Astrocyte of the hippocampus (primary cell): Measurements from ENCODE around the gene SOX18.
A peak's percentile ranks its signal among the peaks of the same experiment; 100 is the strongest.

Source experiments
- DNase-seq: peaks from one replicate; pipeline ENCODE4 v3.0.0; 2011; ENCODE audit warnings: low read depth, low spot score

The SOX18 gene

GRCh38 chr20:64052987-64053840, 3.8 kb upstream of the SOX18 start:
- no peak for DNase-seq

- no peak for DNase-seq
These were observed 2.9 kb upstream of the SOX18 start for GRCh38 chr20:64052326-64052722.

DNA sequence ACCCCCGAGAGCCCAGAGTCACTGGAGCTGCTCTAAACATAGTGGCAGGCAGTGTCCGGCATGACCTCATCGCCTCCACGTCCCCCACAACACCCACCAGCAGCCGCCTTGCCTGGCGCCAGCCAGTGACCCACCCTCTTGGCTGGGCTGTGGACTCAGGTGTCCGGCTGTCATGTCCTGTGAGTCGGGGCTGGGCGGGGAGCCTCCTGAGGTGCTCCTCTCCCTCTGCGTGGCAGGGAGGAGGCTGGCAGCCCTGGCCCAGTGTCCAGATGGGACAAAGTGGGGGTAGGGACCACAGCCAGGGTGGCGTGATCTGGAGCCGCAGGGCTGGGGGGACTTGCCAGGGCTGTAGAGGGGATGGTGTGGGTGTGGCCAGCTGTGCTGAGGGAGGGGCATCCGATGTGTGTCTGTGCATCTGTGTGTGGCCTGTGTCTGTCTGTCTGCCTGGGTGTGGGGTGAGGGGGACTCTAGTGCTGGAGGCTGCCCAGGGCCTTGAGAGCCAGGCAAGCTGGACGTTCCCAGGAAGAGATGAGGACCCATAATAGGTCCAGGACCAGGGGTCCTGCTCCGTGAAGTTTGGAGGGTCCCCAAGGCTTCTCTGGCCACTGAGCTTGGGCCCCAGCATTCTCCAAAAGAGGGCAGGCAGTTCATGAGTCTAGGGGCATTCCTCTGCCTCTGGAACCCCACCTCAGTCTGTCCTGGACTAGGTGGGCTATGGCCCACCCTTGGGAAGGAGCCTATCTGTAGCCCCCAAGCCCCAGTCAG, 2.3 kb upstream of the SOX18 start:
- DNase-seq, result no peak

GRCh38 chr20:64051033-64051452, 1.6 kb upstream of the SOX18 start:
- no peak for DNase-seq

GRCh38 chr20:64050261-64051032, 1.0 kb upstream of the SOX18 start:
- DNase-seq, result no peak

DNA sequence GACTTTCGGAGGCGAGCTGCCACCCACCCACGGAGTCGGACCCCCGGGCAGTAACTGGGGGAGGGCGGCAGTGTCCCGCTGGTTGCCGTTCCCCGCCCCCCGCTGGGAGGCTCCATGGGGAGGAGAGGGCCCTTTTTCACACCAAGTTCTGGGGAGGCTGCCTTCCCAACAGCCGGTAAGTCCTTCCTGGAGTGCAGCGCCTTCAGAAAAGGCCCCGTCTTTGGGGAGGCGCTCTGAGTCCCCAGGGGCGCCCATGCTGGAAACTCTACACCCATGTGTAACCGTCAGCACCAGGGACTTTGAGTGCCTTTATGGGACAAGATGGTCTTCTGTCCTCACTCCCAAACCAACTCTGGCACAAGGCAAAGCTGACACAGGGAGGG, 430 bp upstream of the SOX18 start:
- DNase-seq, result no peak

DNA sequence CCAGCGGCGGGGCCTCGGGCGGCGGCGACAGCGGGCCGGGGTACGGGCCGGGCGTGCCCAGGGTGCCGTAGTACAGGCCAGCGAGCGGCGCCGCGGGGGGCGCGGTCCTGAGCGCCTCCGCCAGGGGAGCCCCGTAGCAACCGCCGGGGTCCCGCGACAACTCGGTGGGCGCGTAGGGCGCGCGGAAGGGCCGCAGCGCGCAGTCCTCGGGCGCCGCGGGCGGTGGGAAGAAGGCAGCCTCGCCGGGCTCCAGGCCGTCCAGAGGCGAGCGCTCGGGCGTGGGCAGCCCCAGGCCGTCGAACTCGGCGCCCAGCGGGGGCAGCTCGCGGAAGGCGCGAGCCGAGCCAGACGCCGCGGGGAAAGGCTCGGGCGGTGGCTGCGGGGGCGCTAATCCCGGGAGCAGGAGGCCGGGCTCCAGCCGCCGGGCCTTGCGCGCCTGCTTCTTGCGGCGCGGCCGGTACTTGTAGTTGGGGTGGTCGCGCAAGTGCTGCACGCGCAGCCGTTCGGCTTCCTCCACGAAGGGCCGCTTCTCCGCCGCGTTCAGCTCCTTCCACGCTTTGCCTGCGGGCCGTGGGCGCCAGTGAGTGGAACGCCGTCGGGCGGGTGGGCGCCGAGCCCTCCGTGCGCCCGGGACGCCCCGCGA, 916 bp downstream of the SOX18 start:
- peak; percentile 48 for DNase-seq

- peak; percentile 30 for DNase-seq
These were observed 1.5 kb downstream of the SOX18 start for GRCh38 chr20:64047968-64048401.

GRCh38 chr20:64047046-64047389, 2.4 kb downstream of the SOX18 start:
- no peak for DNase-seq

GRCh38 chr20:64045346-64046011, 4.0 kb downstream of the SOX18 start:
- no peak for DNase-seq

DNA sequence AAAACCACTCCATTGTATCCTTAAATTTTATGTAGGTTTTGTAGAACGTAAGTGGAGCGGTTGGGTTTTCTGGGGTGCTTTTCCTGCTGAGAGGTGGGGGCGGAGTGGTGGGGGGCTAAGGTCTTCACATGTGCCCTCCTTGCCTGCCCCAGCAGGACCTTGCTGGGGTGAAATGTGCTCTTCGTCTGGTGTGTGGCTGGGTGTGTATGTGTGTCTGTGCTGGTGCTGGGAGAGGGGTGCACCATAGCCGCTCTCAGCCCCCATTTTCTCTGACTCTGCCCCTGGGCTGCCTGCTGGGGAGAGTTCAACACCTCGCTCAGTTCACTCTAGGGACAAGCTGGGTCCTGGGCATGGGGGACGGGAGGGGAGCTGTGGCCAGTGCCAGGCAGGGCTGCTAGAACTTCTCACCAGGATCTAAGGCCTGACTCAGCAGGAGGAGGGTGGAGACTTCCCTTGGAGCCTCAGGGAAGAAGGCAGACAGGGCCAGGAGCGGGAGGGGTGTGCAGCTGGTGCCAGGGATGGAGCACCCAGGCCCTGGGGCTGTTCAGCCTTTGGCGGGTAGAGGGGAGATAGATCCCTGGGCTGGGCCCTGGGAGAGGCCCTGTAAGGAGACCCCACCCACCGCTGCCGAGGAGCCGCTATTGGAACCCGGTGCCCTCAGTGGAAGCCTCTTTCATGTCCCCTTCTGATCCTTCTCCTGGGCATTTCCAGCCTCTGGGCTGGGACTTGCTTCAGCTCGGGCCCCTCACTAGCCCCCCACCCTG, 4.8 kb downstream of the SOX18 start:
- DNase-seq, result peak; percentile 65

DNA sequence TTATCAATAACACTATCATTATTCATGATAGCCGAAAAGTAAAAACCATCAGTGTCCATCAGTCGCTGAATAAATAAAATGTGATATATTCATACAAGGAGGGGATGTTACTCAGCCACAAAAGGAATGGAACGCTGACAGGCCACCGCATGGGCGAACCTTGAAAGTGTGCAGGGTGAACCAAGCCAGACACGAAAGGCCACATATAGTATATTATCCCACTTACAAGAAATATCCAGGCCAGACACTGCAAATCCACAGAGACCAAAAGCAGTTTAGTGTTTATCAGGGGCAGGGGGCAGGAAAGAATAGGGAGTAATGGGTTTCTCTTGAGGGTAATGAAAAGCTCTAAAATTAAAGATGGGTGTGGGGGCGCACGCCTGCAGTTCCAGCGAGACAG, 5.7 kb downstream of the SOX18 start:
- DNase-seq, result no peak

GRCh38 chr20:64042054-64042781, 7.2 kb downstream of the SOX18 start:
- no peak for DNase-seq

- DNase-seq, result no peak
These were observed 7.7 kb downstream of the SOX18 start for GRCh38 chr20:64041781-64042053.

GRCh38 chr20:64041040-64041780, 8.2 kb downstream of the SOX18 start:
- no peak for DNase-seq

DNA sequence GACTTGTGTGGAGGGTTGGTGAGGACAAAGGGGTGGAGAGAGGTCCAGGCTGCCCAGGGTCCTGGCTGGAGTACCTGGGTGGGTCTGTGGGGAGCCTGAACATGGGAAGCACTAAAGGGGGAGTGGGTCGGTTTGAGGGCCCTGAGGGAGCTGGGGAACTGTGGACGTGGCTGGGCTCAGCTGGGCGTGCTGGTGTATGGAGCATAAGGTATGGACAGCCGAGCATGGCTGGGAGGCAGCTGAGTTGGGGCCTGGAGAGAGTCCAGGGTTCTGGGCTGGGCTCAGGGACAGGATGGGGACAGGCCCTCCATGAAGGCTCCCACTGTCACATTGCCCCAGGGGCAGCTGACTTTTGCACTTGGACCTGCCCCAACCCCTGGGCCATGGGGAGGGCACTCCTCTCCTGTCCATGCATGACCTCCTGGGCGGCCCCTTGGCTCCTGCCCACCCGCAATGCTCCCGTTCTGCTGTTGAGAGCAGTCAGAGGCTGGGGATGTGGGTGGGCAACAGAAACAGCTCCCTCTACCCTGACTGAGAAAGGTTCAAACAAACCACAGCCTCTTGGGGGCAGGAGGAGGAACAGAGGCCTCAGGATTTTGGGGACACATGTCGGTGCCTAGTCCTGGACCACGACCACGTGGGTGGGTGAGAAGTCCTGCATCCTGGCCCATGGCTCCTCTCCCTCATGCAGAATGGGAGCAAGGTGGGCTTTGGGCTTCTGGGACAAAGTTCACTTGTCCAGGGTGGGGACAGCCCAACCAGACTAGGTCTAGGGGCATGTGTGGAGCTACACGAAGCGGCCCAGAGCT, 9.0 kb downstream of the SOX18 start:
- DNase-seq, result no peak

GRCh38 chr20:64039293-64040160, 9.9 kb downstream of the SOX18 start:
- no peak for DNase-seq
